Lung (tissue), 12 donors: ENCODE data around the gene CRTAP. TPM values are rescaled to one million over a fixed set of nuclear protein-coding genes. Genes with fewer than 3 reads are reported as not detected.

ENCODE experiments used
- ATAC-seq: fragments of 200-7000 bp; cut with Tn5 transposase; one replicate; pipeline ENCODE4 v1.9.1; 2020; ENCODE audit warnings: moderate number of reproducible peaks; ENCODE audit not compliant: insufficient read depth, low FRiP score
- DNase-seq, 3 donors: peaks; one replicate each; pipeline ENCODE4 v3.0.0-alpha.2; 2013 to 2017
- H3K27ac ChIP-seq, 2 donors: one replicate each; pipeline ENCODE4 v1.5.1; 2013; ENCODE audit warnings: mild to moderate bottlenecking in 2 of 2, moderate library complexity in 2 of 2, control low read depth in 1 of 2, inconsistent platforms in 1 of 2, low read depth in 1 of 2, low read length in 1 of 2
- H3K27me3 ChIP-seq, 3 donors: one replicate each; pipeline ENCODE4 v1.5.1; 2013; ENCODE audit warnings: low read length in 2 of 3; ENCODE audit not compliant: control insufficient read depth in 3 of 3, insufficient read depth in 3 of 3
- H3K36me3 ChIP-seq, 4 donors: one replicate each; pipeline ENCODE4 v1.5.1; 2013; ENCODE audit warnings: low read length in 4 of 4, mild to moderate bottlenecking in 1 of 4, moderate library complexity in 1 of 4; ENCODE audit not compliant: control insufficient read depth in 4 of 4, insufficient read depth in 4 of 4
- H3K4me1 ChIP-seq, 5 donors: one replicate each; pipeline ENCODE4 v1.5.1; 2013; ENCODE audit warnings: low read length in 5 of 5, mild to moderate bottlenecking in 2 of 5, moderate library complexity in 1 of 5; ENCODE audit not compliant: control insufficient read depth in 5 of 5, insufficient read depth in 5 of 5
- H3K4me3 ChIP-seq: one replicate; pipeline ENCODE4 v1.5.1; 2013; ENCODE audit warnings: mild to moderate bottlenecking, control low read depth, moderate library complexity
- H3K9ac ChIP-seq, 2 donors: one replicate each; pipeline ENCODE4 v1.5.1; 2013; ENCODE audit warnings: low read length in 2 of 2, control low read depth in 1 of 2; ENCODE audit not compliant: insufficient read depth in 1 of 2
- H3K9me3 ChIP-seq, 4 donors: one replicate each; pipeline ENCODE4 v1.5.1; 2013; ENCODE audit warnings: low read length in 3 of 4, mild to moderate bottlenecking in 1 of 4, moderate library complexity in 1 of 4; ENCODE audit not compliant: control insufficient read depth in 4 of 4, insufficient read depth in 3 of 4
- CTCF ChIP-seq: IDR thresholded peaks from 2 replicates; pipeline ENCODE4 v1.5.1; 2012; ENCODE audit warnings: mild to moderate bottlenecking; ENCODE audit errors: control extremely low read depth, extremely low read depth
- WGBS, 2 donors: extraction: QIAGEN DNeasy Blood & Tissue Kit; methylation state at CpG; one replicate each; pipeline ENCODE4 v1.1.7; 2013; 5-methylcytosine and 5-hydroxymethylcytosine counted together
- polyA plus RNA-seq, 2 donors: library from polyadenylated mRNA; stranded (reverse); fragments of 200-250 nt; gene quantifications; one replicate each; pipeline ENCODE4 v1.2.1, GENCODE V29; 2013
- total RNA-seq, 2 donors: library from RNA; depleted of rRNA in 1 of 2; stranded (reverse); fragments of >200 nt in 1 of 2; gene quantifications; one replicate each; pipeline ENCODE4 v1.2.1, GENCODE V29; 2014 to 2021
- donor health status: control.
- donor health status: control.
- donor health status: Bipolar disorder and iron deficiency.
- donor health status: healthy.
- donor health status: DM: yes; HTN: yes; CAD: no.

Gene CRTAP
- total and polyA plus RNA-seq, 4 donors: 78.4 to 233 (median 143) TPM

DNA sequence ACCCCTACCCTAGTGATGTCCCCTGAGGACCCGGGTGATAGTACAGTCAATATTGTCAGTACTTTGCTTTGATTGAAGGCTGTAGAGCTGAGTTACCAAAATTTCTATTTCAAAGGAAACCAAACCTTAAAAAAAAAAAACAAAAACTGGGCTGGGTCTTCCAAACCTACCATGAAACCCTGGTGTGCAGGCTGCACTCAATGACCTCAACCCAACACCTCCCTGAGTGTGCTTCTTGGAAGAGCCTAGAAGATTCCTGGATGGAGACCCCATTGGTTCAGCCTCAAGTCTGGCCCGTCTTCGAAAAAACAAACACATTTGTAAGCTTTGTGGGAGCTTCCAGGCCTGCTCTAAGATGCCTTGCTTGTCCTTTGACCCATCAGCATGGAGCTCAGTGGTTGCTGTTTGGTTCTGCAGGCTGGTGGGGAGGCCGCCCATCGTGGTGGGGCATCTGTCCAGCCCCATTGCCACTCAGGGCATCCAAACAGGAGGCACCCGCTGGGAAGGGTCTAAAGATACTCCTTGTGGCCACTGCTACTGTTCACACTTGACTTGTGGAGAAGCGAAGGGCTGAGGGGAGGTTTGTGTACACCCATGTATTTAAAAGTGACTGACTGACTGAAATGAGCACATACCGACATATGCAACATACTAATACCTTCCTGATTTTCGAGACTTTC is 32.2 kb downstream of the CRTAP start:
- TF ChIP-seq CTCF: no peak
- Histone ChIP-seq H3K9ac (no peak overlapping the region), H3K4me1 (peaks cover 0 to 9% (median 0%) of the 10 kb centered on the region in 5 donors), H3K27ac (no peak overlapping the region), H3K36me3 (peaks cover 6 to 25% (median 19%) of the 10 kb centered on the region in 4 donors), H3K27me3 (no peaks in the 10 kb centered on the region), H3K9me3 (peaks cover 0 to 2% (median 0%) of the 10 kb centered on the region in 4 donors), H3K4me3 (no peak overlapping the region)
- no peak for DNase-seq
- 85 to 90% methylated on average over 9 of the region's 9 CpGs for WGBS, 2 donors
- no peak for ATAC-seq

- 73 to 82% methylated on average over 8 of the region's 8 CpGs for WGBS, 2 donors
- ATAC-seq: no peak
These were observed 33.1 kb downstream of the CRTAP start for GRCh38 chr3:33146791-33147445.

GRCh38 chr3:33149342-33149741 is 35.5 kb downstream of the CRTAP start:
- no peak for TF ChIP-seq CTCF
- H3K27ac ChIP-seq: no peak overlapping the region
- 32 to 61% methylated on average over 5 of the region's 6 CpGs for WGBS, 2 donors

More at GRCh38 chr3:33146791-33147445, 33.1 kb downstream of the CRTAP start:
- TF ChIP-seq CTCF: no peak
- Histone ChIP-seq H3K4me3 (no peak overlapping the region), H3K27me3 (no peaks in the 10 kb centered on the region), H3K9ac (no peak overlapping the region), H3K4me1 (peaks cover 0 to 9% (median 0%) of the 10 kb centered on the region in 5 donors), H3K9me3 (peaks cover 0 to 2% (median 0%) of the 10 kb centered on the region in 4 donors), H3K27ac (no peak overlapping the region), H3K36me3 (peaks cover 6 to 21% (median 16%) of the 10 kb centered on the region in 4 donors)
- DNase-seq: peak in 2 of 3 donors; percentile 39 to 61

More at GRCh38 chr3:33149342-33149741, 35.5 kb downstream of the CRTAP start:
- peaks cover 0 to 6% (median 0%) of the 10 kb centered on the region in 4 donors for H3K9me3 ChIP-seq
- peaks cover 0 to 7% (median 2%) of the 10 kb centered on the region in 4 donors for H3K36me3 ChIP-seq
- no peak overlapping the region for H3K9ac ChIP-seq
- no peak overlapping the region for H3K4me3 ChIP-seq
- DNase-seq (no peak), ATAC-seq (no peak)
- H3K4me1 ChIP-seq: peaks cover 0 to 9% (median 0%) of the 10 kb centered on the region in 5 donors
- no peaks in the 10 kb centered on the region for H3K27me3 ChIP-seq
